HCT116 (cell line): ENCODE data around the gene EPHA8. TPM values are rescaled to one million over a fixed set of nuclear protein-coding genes. Genes with fewer than 3 reads are reported as not detected.

Experiments used
- ATAC-seq: fragments of 200-7000 bp; cut with Tn5 transposase; 2 replicates; pipeline ENCODE4 v1.9.1; 2020; ENCODE audit warnings: mild to moderate bottlenecking, moderate library complexity
- BruUV-seq: library from RNA; stranded (reverse); fragments of 400-500 nt; replicated peaks from 2 replicates; lab custom pipeline; 2021; lab: Mats Ljungman, UMichigan
- CTCF ChIA-PET: fragments of 300-600 bp; sonication (Branson Sonifier 250); formaldehyde crosslinking; loops from one replicate; lab custom pipeline; 2021; ENCODE audit warnings: antibody characterized with exemption; lab: Charles Lee
- POLR2A ChIA-PET: fragments of 300-600, 350-600 bp; sonication (Branson Sonifier 250); formaldehyde crosslinking; loops from one replicate; lab custom pipeline; 2021; ENCODE audit warnings: antibody characterized with exemption; lab: Charles Lee
- RAD21 ChIA-PET, 2 experiments: fragments of 300-600 bp; sonication (Branson Sonifier 250); formaldehyde crosslinking; loops; one replicate each; lab custom pipeline; 2023; ENCODE audit warnings: low total read pairs in 2 of 2; ENCODE audit not compliant: uncharacterized antibody in 2 of 2, unreplicated experiment in 2 of 2, low non-redundant PET in 1 of 2; lab: Charles Lee
- DNase-seq: peaks from one replicate; pipeline ENCODE4 v3.0.0-alpha.2; 2010; ENCODE audit warnings: low read depth, low spot score
- H2AFZ ChIP-seq: fragments of 200-600 bp; shearing (Covaris generic), sonication (generic); 2 replicates; pipeline ENCODE4 v1.6.1; 2017; ENCODE audit warnings: low read depth, mixed run types, mixed read lengths, antibody characterized with exemption, low read length; ENCODE audit not compliant: poor library complexity, severe bottlenecking
- H3K27ac ChIP-seq: 2 replicates; pipeline ENCODE4 v1.5.1; 2012; ENCODE audit warnings: low read depth, low read length
- H3K27me3 ChIP-seq: fragments of 200-600 bp; sonication (generic); 2 replicates; pipeline ENCODE4 v1.6.1; 2016; ENCODE audit warnings: mixed run types, low read length, mixed read lengths; ENCODE audit not compliant: insufficient read depth
- H3K36me3 ChIP-seq, 2 experiments: fragments of 200-500 bp in 1 of 2; fragments of 200-600 bp in 1 of 2; sonication (Bioruptor generic) in 1 of 2; sonication (generic) in 1 of 2; 2 replicates each; pipeline versions ENCODE4 v1.5.1 to v1.6.1; 2014 to 2016; ENCODE audit warnings: low read length in 2 of 2, inconsistent platforms in 1 of 2, mixed read lengths in 1 of 2, mixed run types in 1 of 2; ENCODE audit not compliant: insufficient read depth in 2 of 2, control insufficient read depth in 1 of 2
- H3K4me1 ChIP-seq, 2 experiments: fragments of 200-600 bp in 1 of 2; sonication (generic) in 1 of 2; 2 replicates each; pipeline versions ENCODE4 v1.5.1 to v1.6.1; 2012 to 2017; ENCODE audit warnings: low read length in 2 of 2, inconsistent platforms in 1 of 2, mild to moderate bottlenecking in 1 of 2, mixed read lengths in 1 of 2, mixed run types in 1 of 2, moderate library complexity in 1 of 2; ENCODE audit not compliant: insufficient read depth in 2 of 2, control insufficient read depth in 1 of 2
- H3K4me2 ChIP-seq: fragments of 200-600 bp; sonication (generic); 2 replicates; pipeline ENCODE4 v1.6.1; 2017; ENCODE audit warnings: mixed run types, low read length, mixed read lengths
- H3K4me3 ChIP-seq, 2 experiments: fragments of 200-600 bp in 1 of 2; sonication (generic) in 1 of 2; replicated peaks in 1 of 2; 2 replicates each; pipeline ENCODE4 v1.5.1; 2011 to 2016; ENCODE audit warnings: low read length in 2 of 2, control low read depth in 1 of 2, low read depth in 1 of 2, mild to moderate bottlenecking in 1 of 2, mixed read lengths in 1 of 2, mixed run types in 1 of 2
- H3K79me2 ChIP-seq: fragments of 200-600 bp; sonication (generic); 2 replicates; pipeline ENCODE4 v1.6.1; 2017; ENCODE audit warnings: mild to moderate bottlenecking, mixed run types, low read length, moderate library complexity, mixed read lengths; ENCODE audit not compliant: insufficient read depth
- H3K9ac ChIP-seq: fragments of 200-600 bp; sonication (generic); 2 replicates; pipeline ENCODE4 v1.6.1; 2016; ENCODE audit warnings: low read length, mixed read lengths
- H3K9me2 ChIP-seq: fragments of 200-600 bp; sonication (generic), shearing (Covaris generic); 2 replicates; pipeline ENCODE4 v1.6.1; 2017; ENCODE audit warnings: mixed run types, mild to moderate bottlenecking, moderate library complexity; ENCODE audit not compliant: insufficient read depth
- H3K9me3 ChIP-seq, 2 experiments: fragments of 200-500 bp in 1 of 2; fragments of 200-600 bp in 1 of 2; sonication (Bioruptor generic) in 1 of 2; sonication (generic) in 1 of 2; 2 replicates each; pipeline ENCODE4 v1.6.1; 2014 to 2017; ENCODE audit warnings: low read length in 2 of 2, mixed read lengths in 2 of 2, inconsistent platforms in 1 of 2, low read depth in 1 of 2, mild to moderate bottlenecking in 1 of 2, mixed run types in 1 of 2, moderate library complexity in 1 of 2; ENCODE audit not compliant: control insufficient read depth in 1 of 2, insufficient read depth in 1 of 2
- H4K20me1 ChIP-seq: fragments of 200-600 bp; sonication (generic), shearing (Covaris generic); 2 replicates; pipeline ENCODE4 v1.6.1; 2017; ENCODE audit warnings: mixed run types, mild to moderate bottlenecking, moderate library complexity; ENCODE audit not compliant: insufficient read depth
- ATF3 ChIP-seq: IDR thresholded peaks from 2 replicates; pipeline ENCODE4 v1.6.1; 2012
- FOSL1 ChIP-seq: IDR thresholded peaks from 2 replicates; pipeline ENCODE4 v1.6.1; 2012; ENCODE audit warnings: low read depth
- intact Hi-C: fragments of 100-400 bp; cut with micrococcal nuclease; formaldehyde crosslinking; loops from 2 replicates; pipeline ENCODE4 v1.10.0; 2022
- total RNA-seq: library from RNA; stranded (reverse); gene quantifications from one replicate; pipeline ENCODE4 v1.2.1, GENCODE V29; 2021; ENCODE audit not compliant: unreplicated experiment
- TF ChIP-seq, protein P1 (sequence below), 3 experiments: fragments of 200-600 bp in 1 of 3; sonication (generic) in 1 of 3; IDR thresholded peaks in 2 of 3; conservative IDR thresholded peaks in 1 of 3; 2 replicates each; pipeline ENCODE4 v1.5.1; 2012 to 2017; ENCODE audit warnings: low read depth in 2 of 3, low read length in 2 of 3, antibody characterized with exemption in 1 of 3, borderline replicate concordance in 1 of 3, control low read depth in 1 of 3, mild to moderate bottlenecking in 1 of 3, mixed read lengths in 1 of 3, mixed run types in 1 of 3, moderate library complexity in 1 of 3; ENCODE audit not compliant: insufficient read depth in 1 of 3
- TF ChIP-seq, protein P2 (sequence below): IDR thresholded peaks from 2 replicates; pipeline ENCODE4 v1.6.1; 2012; ENCODE audit warnings: low read depth

The EPHA8 gene
- total RNA-seq, 1 experiment from 2014 or later = 0.30 TPM

GRCh38 chr1:22575532-22576149 is 12.4 kb downstream of the EPHA8 start:
- RAD21 ChIA-PET = no interaction called here
- H3K36me3 ChIP-seq = no peaks in the 10 kb centered on the region
- intact Hi-C loops = no loop called here
- H2AFZ ChIP-seq = no peak overlapping the region
- H3K27me3 ChIP-seq = peaks cover 10% of the 10 kb centered on the region; the same call in 1 of the 2 replicates
- H3K9ac ChIP-seq = no peak overlapping the region
- DNase-seq (no peak), ATAC-seq (no peak)
- H4K20me1 ChIP-seq = no peaks in the 10 kb centered on the region
- H3K79me2 ChIP-seq = no peaks in the 10 kb centered on the region
- TF ChIP-seq, protein P1, sequence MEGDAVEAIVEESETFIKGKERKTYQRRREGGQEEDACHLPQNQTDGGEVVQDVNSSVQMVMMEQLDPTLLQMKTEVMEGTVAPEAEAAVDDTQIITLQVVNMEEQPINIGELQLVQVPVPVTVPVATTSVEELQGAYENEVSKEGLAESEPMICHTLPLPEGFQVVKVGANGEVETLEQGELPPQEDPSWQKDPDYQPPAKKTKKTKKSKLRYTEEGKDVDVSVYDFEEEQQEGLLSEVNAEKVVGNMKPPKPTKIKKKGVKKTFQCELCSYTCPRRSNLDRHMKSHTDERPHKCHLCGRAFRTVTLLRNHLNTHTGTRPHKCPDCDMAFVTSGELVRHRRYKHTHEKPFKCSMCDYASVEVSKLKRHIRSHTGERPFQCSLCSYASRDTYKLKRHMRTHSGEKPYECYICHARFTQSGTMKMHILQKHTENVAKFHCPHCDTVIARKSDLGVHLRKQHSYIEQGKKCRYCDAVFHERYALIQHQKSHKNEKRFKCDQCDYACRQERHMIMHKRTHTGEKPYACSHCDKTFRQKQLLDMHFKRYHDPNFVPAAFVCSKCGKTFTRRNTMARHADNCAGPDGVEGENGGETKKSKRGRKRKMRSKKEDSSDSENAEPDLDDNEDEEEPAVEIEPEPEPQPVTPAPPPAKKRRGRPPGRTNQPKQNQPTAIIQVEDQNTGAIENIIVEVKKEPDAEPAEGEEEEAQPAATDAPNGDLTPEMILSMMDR (IDR thresholded peaks at IDR 0.05 in 2 of 3, conservative IDR thresholded peaks at IDR 0.05 in 1 of 3; ENCODE audit: borderline replicate concordance in 1 of 3, insufficient read depth in 1 of 3, low read depth in 2 of 3, low read length in 2 of 3) = 0 out of 6 replicates have a peak, but pooled peaks of 1 of the 3 experiments have one; percentile 2
- TF ChIP-seq FOSL1 (no peak), ATF3 (no peak)
- TF ChIP-seq, protein P2, sequence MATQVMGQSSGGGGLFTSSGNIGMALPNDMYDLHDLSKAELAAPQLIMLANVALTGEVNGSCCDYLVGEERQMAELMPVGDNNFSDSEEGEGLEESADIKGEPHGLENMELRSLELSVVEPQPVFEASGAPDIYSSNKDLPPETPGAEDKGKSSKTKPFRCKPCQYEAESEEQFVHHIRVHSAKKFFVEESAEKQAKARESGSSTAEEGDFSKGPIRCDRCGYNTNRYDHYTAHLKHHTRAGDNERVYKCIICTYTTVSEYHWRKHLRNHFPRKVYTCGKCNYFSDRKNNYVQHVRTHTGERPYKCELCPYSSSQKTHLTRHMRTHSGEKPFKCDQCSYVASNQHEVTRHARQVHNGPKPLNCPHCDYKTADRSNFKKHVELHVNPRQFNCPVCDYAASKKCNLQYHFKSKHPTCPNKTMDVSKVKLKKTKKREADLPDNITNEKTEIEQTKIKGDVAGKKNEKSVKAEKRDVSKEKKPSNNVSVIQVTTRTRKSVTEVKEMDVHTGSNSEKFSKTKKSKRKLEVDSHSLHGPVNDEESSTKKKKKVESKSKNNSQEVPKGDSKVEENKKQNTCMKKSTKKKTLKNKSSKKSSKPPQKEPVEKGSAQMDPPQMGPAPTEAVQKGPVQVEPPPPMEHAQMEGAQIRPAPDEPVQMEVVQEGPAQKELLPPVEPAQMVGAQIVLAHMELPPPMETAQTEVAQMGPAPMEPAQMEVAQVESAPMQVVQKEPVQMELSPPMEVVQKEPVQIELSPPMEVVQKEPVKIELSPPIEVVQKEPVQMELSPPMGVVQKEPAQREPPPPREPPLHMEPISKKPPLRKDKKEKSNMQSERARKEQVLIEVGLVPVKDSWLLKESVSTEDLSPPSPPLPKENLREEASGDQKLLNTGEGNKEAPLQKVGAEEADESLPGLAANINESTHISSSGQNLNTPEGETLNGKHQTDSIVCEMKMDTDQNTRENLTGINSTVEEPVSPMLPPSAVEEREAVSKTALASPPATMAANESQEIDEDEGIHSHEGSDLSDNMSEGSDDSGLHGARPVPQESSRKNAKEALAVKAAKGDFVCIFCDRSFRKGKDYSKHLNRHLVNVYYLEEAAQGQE = no peak
- POLR2A ChIA-PET = no interaction called here
- no peak overlapping the region for H3K27ac ChIP-seq
- peaks cover 0 to 18% of the 10 kb centered on the region in 2 experiments; a peak in 1 of 4 replicates for H3K9me3 ChIP-seq
- BruUV-seq = no TSS peak
- H3K4me1 ChIP-seq = no peaks in the 10 kb centered on the region
- CTCF ChIA-PET = no interaction called here
- no peak overlapping the region for H3K4me3 ChIP-seq
- H3K4me2 ChIP-seq = no peak overlapping the region
- H3K9me2 ChIP-seq = no peaks in the 10 kb centered on the region
